ENCODE measurements around the gene EVL.

EVL gene

GRCh38 chr14:100111931-100112704, 46.9 kb downstream of the EVL start:
- no peak for DNase-seq

- DNase-seq, result no peak
These were observed 49.0 kb downstream of the EVL start for GRCh38 chr14:100114109-100114765.

- no peak for DNase-seq
These were observed 50.0 kb downstream of the EVL start for GRCh38 chr14:100115236-100115635.

- no peak for DNase-seq
These were observed 50.5 kb downstream of the EVL start for GRCh38 chr14:100115726-100116125.

GRCh38 chr14:100116134-100116533, 50.9 kb downstream of the EVL start:
- no peak for DNase-seq

- no peak for DNase-seq
These were observed 51.8 kb downstream of the EVL start for GRCh38 chr14:100117026-100117425.

GRCh38 chr14:100117633-100118395, 52.6 kb downstream of the EVL start:
- no peak for DNase-seq

GRCh38 chr14:100118396-100119011, 53.3 kb downstream of the EVL start:
- DNase-seq, result no peak

- DNase-seq, result no peak
These were observed 54.0 kb downstream of the EVL start for GRCh38 chr14:100119251-100119650.

GRCh38 chr14:100120522-100121269, 55.5 kb downstream of the EVL start:
- DNase-seq, result no peak

- no peak for DNase-seq
These were observed 56.6 kb downstream of the EVL start for GRCh38 chr14:100121643-100122480.

GRCh38 chr14:100122481-100123223, 57.4 kb downstream of the EVL start:
- DNase-seq, result no peak

- no peak for DNase-seq
These were observed 58.4 kb downstream of the EVL start for GRCh38 chr14:100123618-100124017.

- no peak for DNase-seq
These were observed 59.4 kb downstream of the EVL start for GRCh38 chr14:100124551-100125088.

- no peak for DNase-seq
These were observed 61.2 kb downstream of the EVL start for GRCh38 chr14:100126401-100126800.

- DNase-seq, result no peak
These were observed 62.7 kb downstream of the EVL start for GRCh38 chr14:100127853-100128455.

- DNase-seq, result no peak
These were observed 63.5 kb downstream of the EVL start for GRCh38 chr14:100128688-100129087.

- DNase-seq, result no peak
These were observed 64.0 kb downstream of the EVL start for GRCh38 chr14:100129161-100129589.

GRCh38 chr14:100130521-100130920, 65.3 kb downstream of the EVL start:
- no peak for DNase-seq

- no peak for DNase-seq
These were observed 66.0 kb downstream of the EVL start for GRCh38 chr14:100131181-100131580.
